ENCODE measurements around the gene CTDNEP1.

CTDNEP1 gene

DNA sequence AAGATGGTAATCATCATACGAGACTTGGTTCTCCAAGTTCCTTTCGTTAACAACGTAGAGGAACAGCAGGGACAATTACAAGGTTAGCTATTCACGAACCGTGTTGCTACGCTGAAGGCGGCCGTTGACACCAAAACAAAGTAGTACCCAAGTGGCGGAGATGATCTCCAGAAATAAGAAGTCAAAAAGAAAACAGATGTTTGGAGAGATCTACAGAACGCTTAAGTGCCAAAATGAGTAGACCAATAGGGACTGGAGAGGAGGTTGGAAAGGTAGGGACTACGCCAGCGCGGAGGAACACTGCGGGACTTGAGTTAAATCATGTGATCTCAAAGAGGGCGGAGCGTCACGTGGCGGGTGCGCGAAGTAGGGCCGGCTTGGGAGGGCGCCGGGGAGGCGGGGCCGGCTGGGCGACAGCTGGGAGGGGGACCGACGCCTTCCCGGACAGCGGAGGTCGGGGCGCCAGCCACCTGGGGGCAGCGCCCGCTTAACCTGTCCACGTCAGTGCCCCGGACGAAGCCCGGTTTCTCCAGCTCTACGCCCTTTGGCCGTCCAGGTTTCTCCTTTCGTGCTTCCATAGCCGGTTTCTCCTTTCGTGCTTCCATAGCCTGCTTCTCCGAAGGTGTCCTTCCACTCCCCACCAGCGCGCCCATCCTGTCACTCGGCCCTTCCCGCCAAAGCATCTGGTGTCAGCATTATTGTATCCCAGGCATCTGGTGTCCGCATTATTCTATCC is 8.6 kb downstream of the CTDNEP1 start:
- peak; percentile 90 for DNase-seq (ENCODE audit: extremely low spot score)
- CTCF ChIA-PET: interaction anchor here (1.3 to 1.8 kb wide), 4 partner anchors 8 to 445 kb away, joined by 3 to 6 read pairs (median 4); partner anchors contain the start of genes CTDNEP1 and TP53
- POLR2A ChIA-PET: interaction anchor here (0.5 to 2.3 kb wide), 6 partner anchors 8 to 610 kb away, joined by 3 to 11 read pairs (median 3); partner anchors contain the start of genes CTDNEP1, DVL2 and ELP5
- TF ChIP-seq, protein P1, sequence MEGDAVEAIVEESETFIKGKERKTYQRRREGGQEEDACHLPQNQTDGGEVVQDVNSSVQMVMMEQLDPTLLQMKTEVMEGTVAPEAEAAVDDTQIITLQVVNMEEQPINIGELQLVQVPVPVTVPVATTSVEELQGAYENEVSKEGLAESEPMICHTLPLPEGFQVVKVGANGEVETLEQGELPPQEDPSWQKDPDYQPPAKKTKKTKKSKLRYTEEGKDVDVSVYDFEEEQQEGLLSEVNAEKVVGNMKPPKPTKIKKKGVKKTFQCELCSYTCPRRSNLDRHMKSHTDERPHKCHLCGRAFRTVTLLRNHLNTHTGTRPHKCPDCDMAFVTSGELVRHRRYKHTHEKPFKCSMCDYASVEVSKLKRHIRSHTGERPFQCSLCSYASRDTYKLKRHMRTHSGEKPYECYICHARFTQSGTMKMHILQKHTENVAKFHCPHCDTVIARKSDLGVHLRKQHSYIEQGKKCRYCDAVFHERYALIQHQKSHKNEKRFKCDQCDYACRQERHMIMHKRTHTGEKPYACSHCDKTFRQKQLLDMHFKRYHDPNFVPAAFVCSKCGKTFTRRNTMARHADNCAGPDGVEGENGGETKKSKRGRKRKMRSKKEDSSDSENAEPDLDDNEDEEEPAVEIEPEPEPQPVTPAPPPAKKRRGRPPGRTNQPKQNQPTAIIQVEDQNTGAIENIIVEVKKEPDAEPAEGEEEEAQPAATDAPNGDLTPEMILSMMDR (IDR thresholded peaks at IDR 0.05; ENCODE audit: control extremely low read depth, extremely low read depth, low read depth, missing control alignments): no peak

DNA sequence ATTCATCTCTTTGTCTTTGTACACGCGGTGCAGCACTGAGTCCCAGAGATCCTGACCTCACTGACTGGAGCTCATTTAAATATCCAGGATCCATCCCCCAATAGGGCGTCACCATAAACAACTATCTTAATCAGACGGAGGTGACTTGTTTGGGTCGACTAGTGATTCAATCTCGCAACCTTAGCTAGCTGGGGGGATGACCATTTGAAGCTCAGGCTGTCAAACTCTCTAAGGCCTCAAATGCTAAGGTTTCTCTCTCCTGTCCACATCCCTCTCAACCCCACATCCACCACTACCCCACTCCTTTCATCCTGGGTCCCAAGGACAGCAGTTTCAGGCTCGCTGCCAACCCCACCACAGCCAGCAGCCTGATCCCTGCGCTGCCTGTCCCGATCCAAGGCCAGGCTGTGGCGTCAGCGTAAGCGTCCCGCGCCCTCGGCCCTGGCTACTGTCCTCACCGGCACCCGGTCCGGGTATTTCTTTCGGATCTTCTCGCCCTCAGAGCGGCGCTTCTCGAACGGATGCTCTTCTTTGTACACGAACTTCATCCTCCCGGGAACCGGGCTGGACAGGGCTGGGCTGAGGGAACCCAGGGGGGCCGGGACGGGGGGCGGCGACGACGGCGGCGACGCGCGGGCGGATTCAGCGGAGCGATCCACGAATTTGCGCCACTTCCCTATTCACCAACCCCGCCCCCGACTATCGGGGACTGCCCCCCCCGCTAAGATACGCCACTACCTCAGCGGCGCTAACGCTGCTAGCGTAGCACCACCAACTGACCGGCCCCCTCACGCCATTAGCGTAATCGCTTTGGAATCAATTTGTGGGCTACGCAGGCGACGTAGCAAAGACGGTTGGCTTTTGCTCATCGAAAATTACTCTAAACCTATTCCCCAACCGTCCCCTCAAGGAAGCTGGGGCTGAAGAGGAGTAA is 9.5 kb downstream of the CTDNEP1 start, which contains the start of gene GABARAP:
GABARAP (minus strand) TSS at position 667 of the 934 bp plus-strand sequence; CDS start at position 548, 119 bp downstream.
- POLR2A ChIA-PET: interaction anchor here (0.7 to 2.3 kb wide), 5 partner anchors 8 to 611 kb away, joined by 3 to 11 read pairs (median 3); partner anchors contain the start of genes CTDNEP1, DVL2 and ELP5
- peak; percentile 79 for DNase-seq (ENCODE audit: extremely low spot score)
- TF ChIP-seq, protein P1 (IDR thresholded peaks at IDR 0.05; ENCODE audit: control extremely low read depth, extremely low read depth, low read depth, missing control alignments): no peak
- CTCF ChIA-PET: interaction anchor here (1.3 to 1.8 kb wide), 6 partner anchors 9 to 445 kb away, joined by 3 to 6 read pairs (median 4); partner anchors contain the start of genes ACADVL, CTDNEP1, DLG4 and TP53

DNA sequence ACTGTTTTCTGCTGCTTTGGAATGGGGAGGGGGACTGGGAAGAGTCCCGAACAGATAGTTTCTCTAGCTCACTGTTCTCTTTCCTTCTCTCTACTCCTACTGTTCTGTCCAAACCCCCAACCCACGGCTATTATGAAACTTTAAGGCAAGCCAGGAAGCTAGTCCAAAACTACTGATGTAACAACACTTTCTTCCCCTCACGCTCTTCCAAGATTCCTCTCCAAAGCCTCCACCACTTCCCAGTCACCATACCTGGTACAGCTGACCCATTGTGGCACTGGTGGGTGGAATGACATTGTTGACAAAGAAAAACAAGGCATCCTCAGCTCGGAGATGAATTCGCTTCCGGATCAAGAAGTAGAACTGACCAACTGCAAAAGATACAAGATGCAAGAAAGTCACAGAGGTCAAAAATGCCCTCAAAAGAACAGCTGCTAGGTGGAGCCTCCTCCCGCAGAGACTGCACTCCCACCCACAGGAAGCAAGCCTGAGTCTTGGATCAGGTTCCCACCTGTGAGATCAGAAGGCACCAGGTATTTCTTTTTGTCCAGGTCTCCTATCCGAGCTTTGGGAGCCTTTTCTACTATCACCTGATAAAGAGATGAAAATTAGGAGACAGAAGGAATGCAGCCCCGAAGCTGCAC is 10.3 kb downstream of the CTDNEP1 start:
- DNase-seq (ENCODE audit: extremely low spot score): no peak
- ChIA-PET POLR2A (interaction anchor here (2.3 kb wide), 1 partner anchor 10 kb away, joined by 11 read pairs; the partner anchor contains the start of genes CTDNEP1 and ELP5), CTCF (interaction anchor here (1.3 to 1.8 kb wide), 5 partner anchors 10 to 446 kb away, joined by 3 to 6 read pairs (median 3); partner anchors contain the start of genes ACADVL, CTDNEP1, DLG4 and TP53)
- TF ChIP-seq, protein P1 (IDR thresholded peaks at IDR 0.05; ENCODE audit: control extremely low read depth, extremely low read depth, low read depth, missing control alignments): no peak

DNA sequence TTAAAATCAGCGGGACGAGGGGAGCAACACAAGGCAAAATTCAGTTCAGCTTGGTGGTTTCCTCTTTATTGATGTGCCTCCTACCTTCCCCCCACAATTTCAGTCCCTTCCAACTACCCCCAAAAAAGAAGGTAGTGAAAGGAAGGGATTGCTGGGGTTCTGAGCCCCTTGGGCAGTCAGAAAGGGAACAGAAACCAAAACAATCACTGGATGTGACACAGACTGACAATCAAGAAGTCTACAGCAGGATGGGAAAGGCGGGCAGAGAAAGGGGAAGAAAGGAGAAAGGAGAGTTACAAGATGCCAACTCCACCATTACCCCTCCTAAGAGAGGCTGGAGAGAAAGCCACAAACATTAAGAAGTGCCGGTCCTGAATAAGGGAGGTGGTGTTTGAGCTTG is 11.2 kb downstream of the CTDNEP1 start:
- no peak for DNase-seq (ENCODE audit: extremely low spot score)
- POLR2A ChIA-PET: no interaction called here
- TF ChIP-seq, protein P1 (IDR thresholded peaks at IDR 0.05; ENCODE audit: control extremely low read depth, extremely low read depth, low read depth, missing control alignments): no peak
- CTCF ChIA-PET: interaction anchor here (1.3 to 1.8 kb wide), 3 partner anchors 11 to 63 kb away, joined by 3 to 6 read pairs (median 3); partner anchors contain the start of genes ACADVL, CTDNEP1 and DLG4

DNA sequence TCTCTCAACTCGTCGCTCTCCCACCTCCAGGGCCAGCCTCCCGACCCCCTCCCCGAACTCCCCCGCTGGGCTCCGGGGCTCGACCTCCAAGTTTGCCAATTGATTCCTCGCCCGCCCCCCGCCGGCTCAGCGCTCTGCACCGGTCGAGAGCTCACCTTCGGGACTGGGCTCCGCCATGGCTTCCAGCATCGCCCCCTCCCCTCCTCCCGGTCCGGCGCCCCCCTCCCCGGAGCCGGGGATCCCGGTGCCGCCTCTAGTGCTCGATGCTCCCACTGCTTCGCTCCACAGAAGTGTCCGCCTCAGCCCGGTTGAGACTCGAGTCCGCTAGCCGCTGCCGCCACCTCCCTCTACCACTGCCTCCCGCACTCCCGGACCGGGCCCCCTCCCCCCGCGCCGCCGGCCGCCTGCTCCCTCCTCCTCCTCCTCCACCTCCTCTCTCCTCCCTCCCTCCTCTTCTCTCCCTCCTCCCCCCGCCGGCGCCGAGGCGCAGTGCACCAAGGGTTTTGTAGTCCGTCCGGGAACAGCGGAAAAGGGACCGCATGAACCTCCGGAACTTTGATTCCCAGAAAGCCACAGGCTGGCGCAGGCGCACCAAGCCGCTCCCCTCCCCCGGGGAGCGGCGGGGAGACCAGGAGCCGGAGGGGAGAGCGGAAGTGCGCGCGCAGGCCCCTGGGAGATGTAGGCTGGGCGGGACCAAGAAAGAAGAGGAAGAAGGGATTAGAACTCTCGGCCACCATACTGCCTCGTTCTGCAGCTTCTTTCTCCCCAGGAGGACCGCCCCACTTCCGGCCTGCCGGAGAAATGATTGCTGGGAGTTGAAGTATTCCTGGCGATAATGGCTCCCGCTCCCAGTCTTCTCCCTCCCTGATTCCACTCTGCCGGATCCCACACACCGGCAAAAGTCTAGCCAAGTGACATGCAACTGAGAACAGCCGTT is 12.2 kb downstream of the CTDNEP1 start, which contains the start of gene PHF23:
PHF23 (minus strand) TSS at position 367 of the 937 bp plus-strand sequence; CDS start at position 189, 178 bp downstream.
- ChIA-PET POLR2A (no interaction called here), CTCF (interaction anchor here (1.1 to 1.5 kb wide), 5 partner anchors 12 to 448 kb away, joined by 3 read pairs; partner anchors contain the start of genes CTDNEP1 and TP53)
- TF ChIP-seq, protein P1 (IDR thresholded peaks at IDR 0.05; ENCODE audit: control extremely low read depth, extremely low read depth, low read depth, missing control alignments): no peak
- DNase-seq (ENCODE audit: extremely low spot score): peak; percentile 97
